HepG2 (cell line): ENCODE results near the gene CDYL. TPM values are rescaled to one million over a fixed set of nuclear protein-coding genes. Genes with fewer than 3 reads are reported as not detected.

ENCODE experiments used
- HMGA1 ChIP-seq: sonication (generic); formaldehyde crosslinking; conservative IDR thresholded peaks from 2 replicates; pipeline ENCODE4 v1.4.0; 2020; ENCODE audit warnings: missing genetic modification reagents
- NR2F1 ChIP-seq, 2 experiments: fragments of 450-650 bp in 1 of 2; formaldehyde crosslinking in 1 of 2; IDR thresholded peaks; 2 replicates each; pipeline versions ENCODE4 v1.5.0 to v1.6.1; 2016 to 2020; ENCODE audit warnings: mild to moderate bottlenecking in 1 of 2, missing compliant biosample characterization in 1 of 2, missing genetic modification reagents in 1 of 2, moderate library complexity in 1 of 2
- NRL ChIP-seq: sonication (generic); formaldehyde crosslinking; IDR thresholded peaks from 2 replicates; pipeline ENCODE4 v1.5.0; 2020; ENCODE audit warnings: missing genetic modification reagents, mild to moderate bottlenecking, moderate library complexity, borderline replicate concordance
- RORA ChIP-seq: sonication (generic); formaldehyde crosslinking; IDR thresholded peaks from 2 replicates; pipeline ENCODE4 v1.5.0; 2020; ENCODE audit warnings: mild to moderate bottlenecking, missing genetic modification reagents, moderate library complexity
- SMARCC2 ChIP-seq: fragments of 450-650 bp; IDR thresholded peaks from 2 replicates; pipeline ENCODE4 v1.6.1; 2017; ENCODE audit warnings: antibody characterized with exemption, mild to moderate bottlenecking
- SPEN ChIP-seq: sonication (generic); formaldehyde crosslinking; IDR thresholded peaks from 2 replicates; pipeline ENCODE4 v1.5.1; 2020; ENCODE audit warnings: low read depth, mild to moderate bottlenecking, missing genetic modification reagents
- TCF7L2 ChIP-seq: IDR thresholded peaks from 2 replicates; pipeline ENCODE4 v1.6.1; 2011; ENCODE audit warnings: mild to moderate bottlenecking, low read depth, low read length, moderate library complexity
- ZC3H13 ChIP-seq: sonication (generic); formaldehyde crosslinking; IDR thresholded peaks from 2 replicates; pipeline ENCODE4 v1.8.1; 2023; ENCODE audit warnings: mild to moderate bottlenecking, missing genetic modification reagents, moderate library complexity
- ZNF101 ChIP-seq: sonication (generic); formaldehyde crosslinking; IDR thresholded peaks from 2 replicates; pipeline ENCODE4 v1.4.0; 2020; ENCODE audit warnings: mild to moderate bottlenecking, low read depth, missing genetic modification reagents, borderline replicate concordance
- ZNF33A ChIP-seq: sonication (generic); formaldehyde crosslinking; IDR thresholded peaks from 2 replicates; pipeline ENCODE4 v1.5.1; 2020; ENCODE audit warnings: missing genetic modification reagents, mild to moderate bottlenecking, moderate library complexity, borderline replicate concordance
- ZNF510 ChIP-seq: sonication (generic); formaldehyde crosslinking; IDR thresholded peaks from 2 replicates; pipeline ENCODE4 v1.4.0; 2020; ENCODE audit warnings: low read depth, mild to moderate bottlenecking, missing genetic modification reagents
- ZNF724P ChIP-seq: sonication (generic); formaldehyde crosslinking; IDR thresholded peaks from 2 replicates; pipeline ENCODE4 v1.8.0; 2022; ENCODE audit warnings: missing genetic modification reagents, borderline replicate concordance
- polyA plus RNA-seq, 8 experiments: library from polyadenylated mRNA; depleted of rRNA in 3 of 8; stranded (reverse) in 7 of 8; unstranded in 1 of 8; fragments of >200 nt; fragmentation: Illumina TruSeq in 4 of 8; extraction: Trizol in 4 of 8; gene quantifications; 2 replicates each; pipeline versions ENCODE4 v1.2.1 to v1.2.3, GENCODE V29; 2011 to 2016; ENCODE audit warnings: low read depth in 4 of 8, missing spikeins in 1 of 8, mixed read lengths in 1 of 8; ENCODE audit not compliant: insufficient read depth in 1 of 8
- total RNA-seq, 5 experiments: library from RNA; depleted of rRNA; stranded (reverse); fragments of >200 nt; fragmentation: Illumina TruSeq; extraction: Trizol; gene quantifications; 2 replicates each; pipeline ENCODE4 v1.2.3, GENCODE V29; 2016; ENCODE audit warnings: low read depth in 1 of 5
- TF ChIP-seq, protein P1 (sequence below): sonication (generic); formaldehyde crosslinking; conservative IDR thresholded peaks from 2 replicates; pipeline ENCODE4 v1.4.0; 2020; ENCODE audit warnings: missing genetic modification reagents
- TF ChIP-seq, protein P2 (sequence below): IDR thresholded peaks from 2 replicates; pipeline ENCODE4 v1.6.1; 2016; ENCODE audit warnings: control low read depth
- TF ChIP-seq, protein P3 (sequence below), 2 experiments: fragments of 450-650 bp in 1 of 2; sonication (generic) in 1 of 2; formaldehyde crosslinking; IDR thresholded peaks; 2 replicates each; pipeline versions ENCODE4 v1.5.0 to v1.8.0; 2020 to 2022; ENCODE audit warnings: mild to moderate bottlenecking in 1 of 2, missing genetic modification reagents in 1 of 2
- TF ChIP-seq, protein P4 (sequence below): sonication (generic); formaldehyde crosslinking; IDR thresholded peaks from 2 replicates; pipeline ENCODE4 v1.5.0; 2020; ENCODE audit warnings: mild to moderate bottlenecking, missing genetic modification reagents

The CDYL gene
- total and polyA plus RNA-seq, 2 of the 13 experiments (the other 11 are each of a cell fraction or from before 2014, with no cell fraction given) = 22.8 to 105 TPM

DNA sequence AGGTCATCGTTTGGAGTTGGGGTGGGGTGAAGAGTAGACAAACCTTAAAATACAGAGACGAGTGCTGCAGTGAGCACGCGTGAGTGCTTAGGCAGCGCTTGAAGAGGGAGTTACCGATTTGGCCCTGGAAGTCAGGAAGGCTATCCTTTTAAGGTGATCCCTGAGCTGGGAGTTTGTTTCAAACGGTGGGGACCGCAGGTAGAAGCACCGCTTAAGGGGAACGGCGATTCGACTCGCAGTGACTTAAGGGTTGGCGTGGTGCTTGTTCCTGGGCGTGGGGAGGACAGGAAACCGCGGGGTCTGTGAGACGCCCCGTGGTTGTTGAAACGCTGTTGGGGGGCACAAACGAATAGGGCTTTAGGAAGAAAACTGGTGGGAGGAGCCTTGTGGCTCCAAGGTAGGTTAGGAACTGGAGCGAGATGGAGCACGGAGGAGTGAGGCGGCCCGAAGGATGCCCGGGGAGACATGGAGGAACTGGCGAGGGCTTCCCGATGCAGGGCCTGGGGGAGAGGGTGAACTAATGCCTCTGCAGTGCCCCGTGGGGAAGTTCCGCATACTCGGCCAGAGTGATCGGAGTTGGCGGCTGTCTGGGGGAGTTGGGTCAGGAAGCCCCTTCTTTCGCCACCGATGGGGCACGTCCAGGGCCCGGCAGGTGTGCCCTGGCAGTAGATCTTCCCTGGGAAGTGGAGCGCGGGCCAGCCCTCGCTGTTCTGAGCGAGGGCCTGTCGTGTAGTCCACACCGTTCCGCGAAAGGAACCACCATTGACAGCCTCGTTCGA lies 1.3 kb upstream of the CDYL start (continued):
- TF ChIP-seq, protein P1, sequence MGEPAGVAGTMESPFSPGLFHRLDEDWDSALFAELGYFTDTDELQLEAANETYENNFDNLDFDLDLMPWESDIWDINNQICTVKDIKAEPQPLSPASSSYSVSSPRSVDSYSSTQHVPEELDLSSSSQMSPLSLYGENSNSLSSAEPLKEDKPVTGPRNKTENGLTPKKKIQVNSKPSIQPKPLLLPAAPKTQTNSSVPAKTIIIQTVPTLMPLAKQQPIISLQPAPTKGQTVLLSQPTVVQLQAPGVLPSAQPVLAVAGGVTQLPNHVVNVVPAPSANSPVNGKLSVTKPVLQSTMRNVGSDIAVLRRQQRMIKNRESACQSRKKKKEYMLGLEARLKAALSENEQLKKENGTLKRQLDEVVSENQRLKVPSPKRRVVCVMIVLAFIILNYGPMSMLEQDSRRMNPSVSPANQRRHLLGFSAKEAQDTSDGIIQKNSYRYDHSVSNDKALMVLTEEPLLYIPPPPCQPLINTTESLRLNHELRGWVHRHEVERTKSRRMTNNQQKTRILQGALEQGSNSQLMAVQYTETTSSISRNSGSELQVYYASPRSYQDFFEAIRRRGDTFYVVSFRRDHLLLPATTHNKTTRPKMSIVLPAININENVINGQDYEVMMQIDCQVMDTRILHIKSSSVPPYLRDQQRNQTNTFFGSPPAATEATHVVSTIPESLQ (CRISPR knock-in tag) = no peak
- TF ChIP-seq SMARCC2 (no peak), ZC3H13 (CRISPR knock-in tag) (no peak), NRL (CRISPR knock-in tag) (peak; percentile 65; the same call in 1 of the 2 replicates), ZNF33A (CRISPR knock-in tag) (0 out of 2 replicates have a peak, but pooled peaks have one; percentile 71), ZNF101 (no peak), SPEN (CRISPR knock-in tag) (no peak), ZNF510 (CRISPR knock-in tag) (no peak), NR2F1 (CRISPR knock-in tag; IDR thresholded peaks at IDR 0.05) (no peak), TCF7L2 (no peak), HMGA1 (no peak), RORA (no peak), ZNF724P (CRISPR knock-in tag) (no peak)
- TF ChIP-seq, protein P2, sequence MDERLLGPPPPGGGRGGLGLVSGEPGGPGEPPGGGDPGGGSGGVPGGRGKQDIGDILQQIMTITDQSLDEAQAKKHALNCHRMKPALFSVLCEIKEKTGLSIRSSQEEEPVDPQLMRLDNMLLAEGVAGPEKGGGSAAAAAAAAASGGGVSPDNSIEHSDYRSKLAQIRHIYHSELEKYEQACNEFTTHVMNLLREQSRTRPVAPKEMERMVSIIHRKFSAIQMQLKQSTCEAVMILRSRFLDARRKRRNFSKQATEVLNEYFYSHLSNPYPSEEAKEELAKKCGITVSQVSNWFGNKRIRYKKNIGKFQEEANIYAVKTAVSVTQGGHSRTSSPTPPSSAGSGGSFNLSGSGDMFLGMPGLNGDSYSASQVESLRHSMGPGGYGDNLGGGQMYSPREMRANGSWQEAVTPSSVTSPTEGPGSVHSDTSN (CRISPR knock-in tag) = no peak
- TF ChIP-seq, protein P3, sequence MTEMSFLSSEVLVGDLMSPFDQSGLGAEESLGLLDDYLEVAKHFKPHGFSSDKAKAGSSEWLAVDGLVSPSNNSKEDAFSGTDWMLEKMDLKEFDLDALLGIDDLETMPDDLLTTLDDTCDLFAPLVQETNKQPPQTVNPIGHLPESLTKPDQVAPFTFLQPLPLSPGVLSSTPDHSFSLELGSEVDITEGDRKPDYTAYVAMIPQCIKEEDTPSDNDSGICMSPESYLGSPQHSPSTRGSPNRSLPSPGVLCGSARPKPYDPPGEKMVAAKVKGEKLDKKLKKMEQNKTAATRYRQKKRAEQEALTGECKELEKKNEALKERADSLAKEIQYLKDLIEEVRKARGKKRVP (CRISPR knock-in tag; IDR thresholded peaks at IDR 0.05) = no peak
- TF ChIP-seq, protein P4, sequence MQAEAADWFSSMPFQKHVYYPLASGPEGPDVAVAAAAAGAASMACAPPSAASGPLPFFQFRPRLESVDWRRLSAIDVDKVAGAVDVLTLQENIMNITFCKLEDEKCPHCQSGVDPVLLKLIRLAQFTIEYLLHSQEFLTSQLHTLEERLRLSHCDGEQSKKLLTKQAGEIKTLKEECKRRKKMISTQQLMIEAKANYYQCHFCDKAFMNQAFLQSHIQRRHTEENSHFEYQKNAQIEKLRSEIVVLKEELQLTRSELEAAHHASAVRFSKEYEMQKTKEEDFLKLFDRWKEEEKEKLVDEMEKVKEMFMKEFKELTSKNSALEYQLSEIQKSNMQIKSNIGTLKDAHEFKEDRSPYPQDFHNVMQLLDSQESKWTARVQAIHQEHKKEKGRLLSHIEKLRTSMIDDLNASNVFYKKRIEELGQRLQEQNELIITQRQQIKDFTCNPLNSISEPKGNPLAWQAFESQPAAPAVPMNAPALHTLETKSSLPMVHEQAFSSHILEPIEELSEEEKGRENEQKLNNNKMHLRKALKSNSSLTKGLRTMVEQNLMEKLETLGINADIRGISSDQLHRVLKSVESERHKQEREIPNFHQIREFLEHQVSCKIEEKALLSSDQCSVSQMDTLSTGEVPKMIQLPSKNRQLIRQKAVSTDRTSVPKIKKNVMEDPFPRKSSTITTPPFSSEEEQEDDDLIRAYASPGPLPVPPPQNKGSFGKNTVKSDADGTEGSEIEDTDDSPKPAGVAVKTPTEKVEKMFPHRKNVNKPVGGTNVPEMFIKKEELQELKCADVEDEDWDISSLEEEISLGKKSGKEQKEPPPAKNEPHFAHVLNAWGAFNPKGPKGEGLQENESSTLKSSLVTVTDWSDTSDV (CRISPR knock-in tag) = 0 out of 2 replicates have a peak, but pooled peaks have one; percentile 55
